Embryonic facial prominence (tissue), 1 donor: Measurements from ENCODE around the gene AIMP1.
A peak's percentile ranks its signal among the peaks of the same experiment; 100 is the strongest.
"Not testable (repeated sequence)": the region's sequence is repeated elsewhere in the genome, so short reads cannot be mapped to it uniquely, and the experiment has no call there.

Experiments used
- DNase-seq: peaks from one replicate; pipeline ENCODE4 v3.0.0-alpha.2; 2016; ENCODE audit errors: extremely low spot score

The AIMP1 gene

GRCh38 chr4:106351016-106351415 is 34.7 kb downstream of the AIMP1 start:
- DNase-seq = no peak

GRCh38 chr4:106353786-106354185 is 37.4 kb downstream of the AIMP1 start:
- no peak for DNase-seq

- DNase-seq = no peak
Measured at GRCh38 chr4:106355193-106355592, 38.8 kb downstream of the AIMP1 start.

- no peak for DNase-seq
Measured at GRCh38 chr4:106358899-106359298, 42.5 kb downstream of the AIMP1 start.

GRCh38 chr4:106362086-106362825 is 45.9 kb downstream of the AIMP1 start:
- DNase-seq = no peak

- no peak for DNase-seq
Measured at GRCh38 chr4:106364282-106364681, 47.9 kb downstream of the AIMP1 start.

- DNase-seq = no peak
Measured at GRCh38 chr4:106365613-106366012, 49.3 kb downstream of the AIMP1 start.

GRCh38 chr4:106366026-106366425 is 49.7 kb downstream of the AIMP1 start:
- DNase-seq = no peak

GRCh38 chr4:106367072-106367471 is 50.7 kb downstream of the AIMP1 start:
- DNase-seq = no peak

- DNase-seq = no peak
Measured at GRCh38 chr4:106368678-106369077, 52.3 kb downstream of the AIMP1 start, which contains the start of gene GIMD1. GIMD1 (minus strand) TSS chr4:106368778; CDS start chr4:106367435, 1,343 bp downstream.

GRCh38 chr4:106369456-106370060 is 53.2 kb downstream of the AIMP1 start:
- DNase-seq = peak; percentile 56

- DNase-seq = no peak
Measured at GRCh38 chr4:106370214-106370613, 53.9 kb downstream of the AIMP1 start.

GRCh38 chr4:106371161-106371560 is 54.8 kb downstream of the AIMP1 start:
- no peak for DNase-seq

GRCh38 chr4:106373026-106373425 is 56.7 kb downstream of the AIMP1 start:
- no peak for DNase-seq

GRCh38 chr4:106380179-106380578 is 63.8 kb downstream of the AIMP1 start:
- DNase-seq = no peak

- no peak for DNase-seq
Measured at GRCh38 chr4:106384878-106385277, 68.5 kb downstream of the AIMP1 start.

- no peak for DNase-seq
Measured at GRCh38 chr4:106385853-106386393, 69.6 kb downstream of the AIMP1 start.

GRCh38 chr4:106395582-106395981 is 79.2 kb downstream of the AIMP1 start:
- DNase-seq = no peak

- not testable (repeated sequence) for DNase-seq
Measured at GRCh38 chr4:106398898-106399297, 82.5 kb downstream of the AIMP1 start.
